Measurements from ENCODE around the gene CTSF. TPM values are rescaled to one million over a fixed set of nuclear protein-coding genes. Genes with fewer than 3 reads are reported as not detected.

CTSF gene
- total RNA-seq, 1 experiment from 2014 or later, result 4.9 TPM

- Mint-ChIP-seq H3K27me3 (ENCODE audit: low read depth) (peaks cover 15% of the 10 kb centered on the region), H3K4me1 (peaks cover 21% of the 10 kb centered on the region), H3K9me3 (no peaks in the 10 kb centered on the region), H3K36me3 (peaks cover 8% of the 10 kb centered on the region; the same call in 1 of the 2 replicates), H3K27ac (no peak overlapping the region), H3K4me3 (no peak overlapping the region)
- no peak for DNase-seq (ENCODE audit: low spot score)
- TF ChIP-seq JAZF1 (CRISPR knock-in tag; IDR thresholded peaks at IDR 0.05), result no peak
- TF ChIP-seq NR1H2 (CRISPR knock-in tag; IDR thresholded peaks at IDR 0.05), result no peak
- TF ChIP-seq SOX15 (CRISPR knock-in tag; IDR thresholded peaks at IDR 0.05), result no peak
- TF ChIP-seq, protein P1, sequence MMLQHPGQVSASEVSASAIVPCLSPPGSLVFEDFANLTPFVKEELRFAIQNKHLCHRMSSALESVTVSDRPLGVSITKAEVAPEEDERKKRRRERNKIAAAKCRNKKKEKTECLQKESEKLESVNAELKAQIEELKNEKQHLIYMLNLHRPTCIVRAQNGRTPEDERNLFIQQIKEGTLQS (CRISPR knock-in tag; conservative IDR thresholded peaks at IDR 0.05), result no peak
- TF ChIP-seq GABPB1 (CRISPR knock-in tag; IDR thresholded peaks at IDR 0.05), result no peak
- TF ChIP-seq, protein P2, sequence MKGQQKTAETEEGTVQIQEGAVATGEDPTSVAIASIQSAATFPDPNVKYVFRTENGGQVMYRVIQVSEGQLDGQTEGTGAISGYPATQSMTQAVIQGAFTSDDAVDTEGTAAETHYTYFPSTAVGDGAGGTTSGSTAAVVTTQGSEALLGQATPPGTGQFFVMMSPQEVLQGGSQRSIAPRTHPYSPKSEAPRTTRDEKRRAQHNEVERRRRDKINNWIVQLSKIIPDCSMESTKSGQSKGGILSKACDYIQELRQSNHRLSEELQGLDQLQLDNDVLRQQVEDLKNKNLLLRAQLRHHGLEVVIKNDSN (CRISPR knock-in tag; IDR thresholded peaks at IDR 0.05), result no peak
- no peak for TF ChIP-seq E2F4 (CRISPR knock-in tag; IDR thresholded peaks at IDR 0.05; ENCODE audit: borderline replicate concordance, low read depth)
- TF ChIP-seq TEAD4 (CRISPR knock-in tag; IDR thresholded peaks at IDR 0.05), result no peak
- no peak for TF ChIP-seq TCF7 (CRISPR knock-in tag; IDR thresholded peaks at IDR 0.05; ENCODE audit: low read depth)
- TF ChIP-seq E2F1 (CRISPR knock-in tag; IDR thresholded peaks at IDR 0.05), result no peak
- no peak for TF ChIP-seq CREB1 (CRISPR knock-in tag; IDR thresholded peaks at IDR 0.05)
- TF ChIP-seq PRRX2 (CRISPR knock-in tag; IDR thresholded peaks at IDR 0.05), result no peak
- no peak for TF ChIP-seq ZSCAN18 (CRISPR knock-in tag; IDR thresholded peaks at IDR 0.05)
- no peak for TF ChIP-seq FOXJ3 (CRISPR knock-in tag; IDR thresholded peaks at IDR 0.05; ENCODE audit: borderline replicate concordance)
- TF ChIP-seq ERG (CRISPR knock-in tag; IDR thresholded peaks at IDR 0.05), result no peak
- TF ChIP-seq JUN (CRISPR knock-in tag; IDR thresholded peaks at IDR 0.05), result no peak
- TF ChIP-seq, protein P3, sequence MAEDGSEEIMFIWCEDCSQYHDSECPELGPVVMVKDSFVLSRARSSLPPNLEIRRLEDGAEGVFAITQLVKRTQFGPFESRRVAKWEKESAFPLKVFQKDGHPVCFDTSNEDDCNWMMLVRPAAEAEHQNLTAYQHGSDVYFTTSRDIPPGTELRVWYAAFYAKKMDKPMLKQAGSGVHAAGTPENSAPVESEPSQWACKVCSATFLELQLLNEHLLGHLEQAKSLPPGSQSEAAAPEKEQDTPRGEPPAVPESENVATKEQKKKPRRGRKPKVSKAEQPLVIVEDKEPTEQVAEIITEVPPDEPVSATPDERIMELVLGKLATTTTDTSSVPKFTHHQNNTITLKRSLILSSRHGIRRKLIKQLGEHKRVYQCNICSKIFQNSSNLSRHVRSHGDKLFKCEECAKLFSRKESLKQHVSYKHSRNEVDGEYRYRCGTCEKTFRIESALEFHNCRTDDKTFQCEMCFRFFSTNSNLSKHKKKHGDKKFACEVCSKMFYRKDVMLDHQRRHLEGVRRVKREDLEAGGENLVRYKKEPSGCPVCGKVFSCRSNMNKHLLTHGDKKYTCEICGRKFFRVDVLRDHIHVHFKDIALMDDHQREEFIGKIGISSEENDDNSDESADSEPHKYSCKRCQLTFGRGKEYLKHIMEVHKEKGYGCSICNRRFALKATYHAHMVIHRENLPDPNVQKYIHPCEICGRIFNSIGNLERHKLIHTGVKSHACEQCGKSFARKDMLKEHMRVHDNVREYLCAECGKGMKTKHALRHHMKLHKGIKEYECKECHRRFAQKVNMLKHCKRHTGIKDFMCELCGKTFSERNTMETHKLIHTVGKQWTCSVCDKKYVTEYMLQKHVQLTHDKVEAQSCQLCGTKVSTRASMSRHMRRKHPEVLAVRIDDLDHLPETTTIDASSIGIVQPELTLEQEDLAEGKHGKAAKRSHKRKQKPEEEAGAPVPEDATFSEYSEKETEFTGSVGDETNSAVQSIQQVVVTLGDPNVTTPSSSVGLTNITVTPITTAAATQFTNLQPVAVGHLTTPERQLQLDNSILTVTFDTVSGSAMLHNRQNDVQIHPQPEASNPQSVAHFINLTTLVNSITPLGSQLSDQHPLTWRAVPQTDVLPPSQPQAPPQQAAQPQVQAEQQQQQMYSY (CRISPR knock-in tag; IDR thresholded peaks at IDR 0.05), result no peak
- TF ChIP-seq, protein P4, sequence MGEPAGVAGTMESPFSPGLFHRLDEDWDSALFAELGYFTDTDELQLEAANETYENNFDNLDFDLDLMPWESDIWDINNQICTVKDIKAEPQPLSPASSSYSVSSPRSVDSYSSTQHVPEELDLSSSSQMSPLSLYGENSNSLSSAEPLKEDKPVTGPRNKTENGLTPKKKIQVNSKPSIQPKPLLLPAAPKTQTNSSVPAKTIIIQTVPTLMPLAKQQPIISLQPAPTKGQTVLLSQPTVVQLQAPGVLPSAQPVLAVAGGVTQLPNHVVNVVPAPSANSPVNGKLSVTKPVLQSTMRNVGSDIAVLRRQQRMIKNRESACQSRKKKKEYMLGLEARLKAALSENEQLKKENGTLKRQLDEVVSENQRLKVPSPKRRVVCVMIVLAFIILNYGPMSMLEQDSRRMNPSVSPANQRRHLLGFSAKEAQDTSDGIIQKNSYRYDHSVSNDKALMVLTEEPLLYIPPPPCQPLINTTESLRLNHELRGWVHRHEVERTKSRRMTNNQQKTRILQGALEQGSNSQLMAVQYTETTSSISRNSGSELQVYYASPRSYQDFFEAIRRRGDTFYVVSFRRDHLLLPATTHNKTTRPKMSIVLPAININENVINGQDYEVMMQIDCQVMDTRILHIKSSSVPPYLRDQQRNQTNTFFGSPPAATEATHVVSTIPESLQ (CRISPR knock-in tag; IDR thresholded peaks at IDR 0.05), result no peak
- ChIA-PET POLR2A (no interaction called here), CTCF (interaction anchor here (0.6 kb wide), 1 partner anchor 192 kb away, joined by 4 read pairs; no protein-coding TSS in a partner anchor)
- no peak for ATAC-seq
These were observed 2.2 kb downstream of the CTSF start for GRCh38 chr11:66566221-66566620.

All from WTC11 (cell line).